GM18499 (cell line): ENCODE measurements around the gene PAPLN.

Experiments used
- ATAC-seq: cut with Tn5 transposase; IDR thresholded peaks from one replicate; pipeline ENCODE4 v1.9.1; 2021; ENCODE audit warnings: moderate number of reproducible peaks; ENCODE audit not compliant: insufficient read depth, unreplicated experiment

PAPLN gene

DNA sequence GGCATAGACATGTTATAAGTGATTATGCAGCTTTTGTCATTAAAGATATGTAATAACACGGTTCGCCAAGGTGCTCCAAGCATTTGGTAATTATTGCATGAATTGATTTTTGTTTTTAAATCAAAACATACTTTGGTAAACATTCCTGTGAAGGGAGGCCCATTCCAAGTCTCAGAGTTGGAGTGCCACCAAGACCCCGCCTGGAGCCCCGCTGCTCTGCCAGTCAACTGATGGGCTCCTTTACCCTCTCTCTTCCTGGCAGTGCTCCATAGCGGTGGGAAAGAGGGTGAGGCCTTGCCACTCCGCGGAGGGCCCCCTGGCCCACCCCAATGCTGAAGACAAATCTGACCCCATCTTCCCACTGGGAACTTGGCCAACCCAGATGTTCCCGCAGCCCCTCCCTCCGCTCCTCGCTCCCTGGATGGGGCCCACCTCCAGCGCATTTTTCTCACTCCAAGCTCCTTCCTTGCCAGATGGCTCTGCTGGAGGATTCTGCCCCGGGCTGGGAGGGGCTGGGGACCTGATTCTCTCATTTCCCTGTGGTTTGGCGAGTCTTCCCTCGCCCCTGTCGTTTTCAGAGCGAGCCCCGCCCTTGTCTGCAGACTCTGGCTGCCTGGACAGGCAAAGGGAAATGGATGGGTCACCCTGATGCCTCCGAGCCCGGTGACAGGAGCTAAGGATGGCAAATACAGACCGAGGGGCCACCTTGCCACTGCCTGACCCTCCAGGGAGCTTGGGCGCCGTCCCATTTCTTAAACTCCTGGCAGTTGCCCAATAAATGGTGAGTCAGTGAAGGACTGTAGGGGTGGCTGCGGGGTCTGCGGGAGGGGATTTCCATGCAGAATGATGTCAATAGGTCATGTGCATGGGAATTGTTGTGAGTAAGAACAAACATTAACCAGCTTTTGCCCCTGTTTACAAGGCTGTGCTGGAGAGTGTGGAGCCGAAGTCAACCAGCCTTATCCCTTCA lies 9.2 kb upstream of the PAPLN start:
- no peak for ATAC-seq

DNA sequence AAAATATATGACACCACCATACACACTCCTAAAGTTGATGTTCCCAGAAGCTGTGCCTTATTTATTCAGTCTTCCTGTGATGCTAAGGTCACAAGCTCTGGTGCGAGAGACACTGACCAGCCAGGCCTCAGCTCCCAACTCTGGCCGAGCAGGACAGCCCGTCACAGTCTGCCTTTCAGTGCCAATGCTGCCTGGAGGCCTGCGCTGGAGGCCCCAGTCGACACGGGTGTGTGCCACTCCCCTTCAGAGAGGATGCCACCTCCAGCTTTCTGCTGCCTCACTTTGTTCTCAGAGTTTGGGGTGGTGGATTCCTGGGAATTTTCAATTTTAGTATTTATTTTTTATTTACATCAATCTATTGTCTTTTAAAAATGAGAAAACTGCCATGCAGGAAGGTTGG lies 7.3 kb upstream of the PAPLN start:
- ATAC-seq: no peak

DNA sequence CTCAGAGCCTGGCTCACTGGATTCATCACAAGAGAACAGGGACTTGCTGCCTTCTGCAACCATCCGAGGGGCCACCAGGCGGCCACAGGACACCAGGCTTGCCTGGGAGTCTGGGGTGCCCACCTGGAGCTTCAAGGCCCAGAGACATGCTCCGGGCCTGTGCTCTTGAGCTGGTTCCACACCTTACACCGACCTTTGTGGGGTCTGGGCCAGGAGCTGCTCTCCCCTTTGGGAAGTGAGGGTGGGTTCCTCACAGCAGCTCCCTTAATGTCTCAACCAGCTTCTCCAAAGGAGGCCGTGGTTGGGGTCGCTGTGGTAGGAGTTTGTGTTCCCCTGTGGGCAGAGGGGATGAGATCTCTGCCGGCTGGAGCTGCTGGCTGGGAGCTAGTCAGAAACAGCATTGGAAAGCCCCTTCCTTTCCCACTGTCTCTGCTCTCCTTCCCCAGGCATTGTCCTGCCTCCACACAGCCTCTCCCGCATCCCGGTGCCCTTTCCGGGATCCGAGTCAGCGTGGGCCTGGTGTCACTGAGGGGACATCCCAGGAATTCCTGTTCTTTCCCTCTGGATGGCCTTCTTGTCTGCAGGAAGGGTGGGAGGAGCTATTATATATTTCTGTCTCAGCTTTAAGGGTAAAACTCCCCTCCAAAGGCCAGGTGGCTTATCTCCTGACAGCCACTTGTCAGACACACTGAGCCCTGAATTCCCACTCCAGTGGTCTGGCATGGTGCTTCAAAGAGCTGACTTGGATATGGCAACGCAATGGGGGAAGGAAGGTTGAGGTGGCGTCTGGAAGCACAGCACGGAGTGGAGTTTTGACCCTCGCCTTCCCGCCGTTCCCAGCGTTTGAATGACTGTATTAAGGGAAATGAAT lies 5.1 kb upstream of the PAPLN start:
- no peak for ATAC-seq

DNA sequence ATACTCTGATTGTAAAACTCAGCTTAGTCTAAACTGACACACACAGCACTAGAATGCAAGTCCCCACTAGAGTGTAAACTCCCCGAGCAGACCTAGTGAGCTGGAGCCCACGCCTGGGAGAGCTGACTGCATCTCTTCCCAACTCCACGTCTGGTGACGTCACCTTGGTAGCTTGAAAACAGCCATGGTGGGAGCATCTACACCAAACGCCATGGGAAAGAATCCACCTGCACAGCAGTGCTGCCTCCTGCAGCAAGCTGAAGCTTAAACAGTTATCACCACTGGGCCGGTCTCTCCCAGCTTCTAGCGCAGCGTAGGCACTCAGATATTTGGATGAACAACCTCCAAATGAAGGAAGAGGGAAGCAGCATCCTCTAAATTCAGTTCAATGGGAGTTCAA lies 4.3 kb upstream of the PAPLN start:
- ATAC-seq: no peak

DNA sequence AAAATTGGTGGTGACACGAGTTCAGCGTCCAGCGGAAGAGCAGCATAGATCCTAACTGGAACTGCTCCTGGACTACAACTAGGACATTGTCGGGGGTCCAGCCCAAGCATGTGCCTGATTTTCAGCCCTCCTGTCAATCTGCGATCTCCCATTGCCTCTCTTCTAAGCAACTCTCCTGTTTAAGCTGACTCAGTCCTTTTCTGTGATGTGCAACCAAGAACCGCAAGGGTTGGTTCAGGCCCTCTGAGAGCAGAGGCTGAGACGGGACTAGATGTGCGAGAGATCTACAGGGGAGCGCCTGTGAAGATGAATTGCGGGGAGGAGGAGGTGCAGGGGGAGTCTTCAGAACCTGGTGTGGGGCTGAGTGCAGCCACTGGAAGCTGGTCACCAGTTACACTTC lies 3.7 kb upstream of the PAPLN start:
- ATAC-seq: no peak

DNA sequence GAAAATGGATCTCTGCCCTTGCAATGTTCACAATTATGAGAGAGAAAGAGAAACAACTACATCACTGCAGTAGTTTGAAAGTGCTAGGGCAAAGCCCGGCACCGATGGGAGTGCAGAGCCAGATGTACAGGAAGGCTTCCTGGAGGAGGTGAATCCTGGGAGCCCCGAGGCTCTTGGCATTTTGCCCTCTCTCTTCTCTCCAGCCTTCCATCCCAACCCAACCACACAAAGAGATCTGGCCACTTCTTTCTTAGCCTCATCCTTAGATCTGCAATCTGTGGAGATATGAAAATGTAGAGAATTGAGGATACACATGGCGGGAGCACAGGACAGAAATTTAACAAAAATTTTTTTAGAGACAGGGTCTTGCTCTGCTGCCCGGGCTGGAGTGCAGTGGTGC lies 3.3 kb upstream of the PAPLN start:
- no peak for ATAC-seq

DNA sequence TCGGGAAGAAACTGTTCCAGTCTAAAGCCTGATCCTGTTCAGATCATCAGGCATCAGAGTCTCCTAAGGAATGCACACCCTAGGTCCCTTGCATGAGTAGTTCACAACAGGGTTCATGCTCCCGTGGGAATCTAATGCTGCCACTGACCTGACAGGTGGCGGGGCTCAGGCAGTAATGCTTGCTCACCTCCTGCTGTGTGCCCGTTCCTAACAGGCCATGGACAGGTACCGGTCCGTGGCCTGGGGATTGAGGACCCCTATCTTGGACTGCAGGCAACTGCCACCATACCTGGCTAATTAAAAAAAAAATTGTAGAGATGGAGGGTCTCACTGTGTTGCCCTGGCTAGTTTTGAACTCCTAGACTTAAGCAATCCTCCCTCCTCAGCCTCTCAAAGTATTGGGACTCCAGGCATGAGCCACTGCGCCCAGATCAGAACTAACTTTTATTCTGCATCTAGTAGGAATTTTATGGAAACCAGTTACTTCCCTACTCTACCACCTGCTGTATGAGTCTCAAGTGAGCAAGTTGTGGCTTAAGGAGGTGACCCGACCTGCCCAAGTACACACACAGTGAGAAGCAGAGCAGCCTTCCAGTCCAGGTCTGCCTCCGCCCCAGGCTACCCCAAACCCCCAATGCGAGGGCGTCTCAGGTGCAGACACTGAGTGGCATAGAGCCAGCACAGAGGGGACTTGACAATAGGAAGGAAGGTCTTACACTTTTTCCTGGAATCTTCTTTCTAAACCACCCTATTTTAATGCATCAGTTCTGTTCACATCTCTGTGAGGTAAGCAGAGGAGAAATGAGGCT lies 2.5 kb upstream of the PAPLN start:
- ATAC-seq: no peak

DNA sequence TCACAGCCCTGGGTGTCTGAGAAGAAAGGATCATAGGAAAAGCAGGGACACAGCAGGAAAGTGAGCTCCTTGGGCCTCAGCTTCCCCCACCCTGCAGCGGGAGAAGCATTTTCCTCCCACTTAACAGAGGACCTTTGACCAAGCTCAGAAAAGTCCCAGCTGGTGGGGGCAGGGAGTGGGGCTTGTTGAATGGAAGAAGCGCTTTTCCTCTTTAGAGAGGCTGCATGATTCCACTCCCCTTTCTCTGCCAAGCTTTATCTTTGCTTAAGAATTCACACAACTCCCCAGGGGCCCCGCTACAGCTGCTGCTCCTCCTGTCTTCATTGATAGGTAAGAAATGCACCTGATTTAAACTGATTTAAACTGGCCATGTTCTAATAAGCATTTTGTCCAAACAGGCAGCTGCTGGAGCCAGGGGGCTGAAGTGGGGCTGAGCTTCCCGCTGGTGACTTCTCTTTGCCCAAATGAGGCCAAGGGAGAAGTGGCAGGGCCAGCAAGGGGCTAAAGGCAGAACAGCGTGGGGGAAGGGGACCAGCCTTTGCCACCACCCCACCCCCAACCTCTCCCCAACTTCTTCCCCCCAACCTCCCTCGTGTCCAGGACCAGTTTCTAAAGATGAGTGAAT lies 1.7 kb upstream of the PAPLN start:
- no peak for ATAC-seq

DNA sequence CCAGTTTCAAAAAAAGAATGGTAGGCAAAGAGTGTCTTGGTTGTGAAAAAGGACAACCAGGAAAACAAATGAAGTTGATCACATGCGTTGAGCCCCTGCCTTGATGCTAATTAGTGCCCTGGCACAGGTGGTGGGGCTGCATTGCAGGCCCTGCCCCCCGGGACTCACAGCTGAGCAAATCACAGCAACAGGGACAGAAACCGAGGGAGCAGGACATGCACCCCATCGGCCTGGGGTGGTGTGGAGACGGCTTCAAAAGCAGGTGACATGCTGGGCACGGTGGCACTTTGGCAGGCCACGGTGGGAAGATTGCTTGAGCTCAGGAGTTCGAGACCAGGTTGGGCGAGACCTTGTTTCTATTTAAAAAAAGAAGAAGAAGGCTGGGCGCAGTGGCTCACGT lies 1.1 kb upstream of the PAPLN start:
- ATAC-seq: no peak

DNA sequence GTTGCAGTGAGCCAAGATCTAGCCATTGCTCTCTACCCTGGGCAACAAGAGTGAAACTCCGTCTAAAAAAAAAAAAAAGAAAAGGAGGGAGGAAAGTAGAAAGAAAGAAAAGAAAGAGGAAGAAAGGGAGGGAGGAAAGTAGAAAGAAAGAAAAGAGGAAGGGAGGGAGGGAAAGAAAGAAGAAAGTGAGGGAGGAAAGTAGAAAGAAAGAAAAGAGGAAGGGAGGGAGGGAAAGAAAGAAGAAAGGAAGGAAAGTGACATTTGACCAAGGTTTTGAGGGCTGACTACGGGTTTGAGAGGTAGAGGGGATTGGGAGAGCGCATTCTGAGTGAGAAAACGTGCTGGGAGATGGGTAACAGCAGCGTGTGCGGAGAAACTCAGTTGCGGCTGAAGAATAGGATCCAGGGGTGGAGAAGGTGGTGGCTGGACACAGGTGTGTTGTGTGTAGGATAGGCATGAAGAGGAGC lies 521 bp upstream of the PAPLN start:
- no peak for ATAC-seq

DNA sequence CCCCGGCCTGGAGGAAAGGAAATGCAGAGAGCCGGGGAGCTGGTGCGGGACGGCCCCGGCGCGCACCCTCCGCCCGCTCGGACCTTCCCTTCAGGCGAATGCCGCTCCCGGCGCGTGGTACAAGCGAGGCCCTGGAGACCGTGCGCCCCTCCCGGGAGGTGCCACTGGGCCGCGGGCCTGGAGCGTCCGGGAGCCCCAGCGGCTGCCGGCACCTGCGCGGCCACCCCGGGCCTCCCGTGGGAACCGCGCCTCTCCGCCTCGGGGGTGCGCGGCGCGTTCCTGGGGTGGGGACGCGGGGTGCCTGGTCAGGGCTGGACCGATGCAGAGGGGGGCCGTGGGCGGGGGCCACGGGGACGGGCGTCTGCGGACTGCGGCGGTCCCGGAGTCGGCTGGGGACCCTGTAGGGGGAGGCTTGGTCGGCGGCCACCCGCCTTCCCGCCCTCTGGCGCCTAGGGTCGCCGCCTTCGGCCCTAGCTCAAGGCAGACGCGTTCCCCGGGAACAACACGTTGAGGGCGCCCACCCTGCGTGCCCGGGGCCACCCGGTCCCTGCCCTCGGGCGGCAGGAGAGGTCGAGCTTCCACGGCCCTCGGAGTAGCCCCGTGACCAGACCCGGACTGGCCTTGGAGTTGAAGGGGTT lies 599 bp downstream of the PAPLN start:
- ATAC-seq: no peak

DNA sequence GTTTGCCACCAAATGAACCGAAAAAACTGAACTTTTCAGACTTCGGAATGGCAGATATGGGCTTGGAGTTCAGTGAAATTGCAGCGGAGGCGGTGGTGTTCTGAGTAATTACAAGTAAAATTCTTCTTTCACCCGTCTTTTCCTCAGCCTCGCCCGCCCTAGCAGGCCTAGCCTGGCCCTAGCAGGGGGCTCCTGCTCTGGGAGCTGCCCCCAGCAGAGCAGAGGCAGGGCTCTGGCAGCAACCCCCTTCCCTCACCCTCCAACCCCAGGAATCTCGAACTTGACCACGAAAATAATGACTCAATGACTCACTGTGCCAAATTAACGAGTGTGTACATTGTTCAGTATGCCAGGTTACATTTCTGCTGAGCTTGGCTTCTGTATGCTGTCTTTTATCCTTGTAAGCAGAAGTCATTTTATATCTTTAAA lies 1.1 kb downstream of the PAPLN start:
- no peak for ATAC-seq

DNA sequence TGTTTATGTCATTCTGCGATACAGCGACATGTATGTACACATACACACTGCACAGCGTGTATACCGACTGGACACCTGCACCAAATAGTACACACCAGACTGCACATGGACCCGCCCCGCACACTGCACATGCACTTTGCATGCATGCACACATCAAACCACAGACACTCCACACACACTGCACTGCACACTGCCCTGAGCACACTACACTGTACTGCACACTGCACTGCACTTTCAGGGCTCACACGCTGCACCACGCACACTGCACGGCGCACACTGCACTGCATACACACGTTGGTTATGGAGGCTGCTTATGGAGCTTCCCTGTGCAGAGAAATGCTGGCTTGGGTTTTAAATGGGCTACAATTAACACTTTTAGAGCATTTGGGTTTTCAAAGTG lies 1.6 kb downstream of the PAPLN start:
- no peak for ATAC-seq

DNA sequence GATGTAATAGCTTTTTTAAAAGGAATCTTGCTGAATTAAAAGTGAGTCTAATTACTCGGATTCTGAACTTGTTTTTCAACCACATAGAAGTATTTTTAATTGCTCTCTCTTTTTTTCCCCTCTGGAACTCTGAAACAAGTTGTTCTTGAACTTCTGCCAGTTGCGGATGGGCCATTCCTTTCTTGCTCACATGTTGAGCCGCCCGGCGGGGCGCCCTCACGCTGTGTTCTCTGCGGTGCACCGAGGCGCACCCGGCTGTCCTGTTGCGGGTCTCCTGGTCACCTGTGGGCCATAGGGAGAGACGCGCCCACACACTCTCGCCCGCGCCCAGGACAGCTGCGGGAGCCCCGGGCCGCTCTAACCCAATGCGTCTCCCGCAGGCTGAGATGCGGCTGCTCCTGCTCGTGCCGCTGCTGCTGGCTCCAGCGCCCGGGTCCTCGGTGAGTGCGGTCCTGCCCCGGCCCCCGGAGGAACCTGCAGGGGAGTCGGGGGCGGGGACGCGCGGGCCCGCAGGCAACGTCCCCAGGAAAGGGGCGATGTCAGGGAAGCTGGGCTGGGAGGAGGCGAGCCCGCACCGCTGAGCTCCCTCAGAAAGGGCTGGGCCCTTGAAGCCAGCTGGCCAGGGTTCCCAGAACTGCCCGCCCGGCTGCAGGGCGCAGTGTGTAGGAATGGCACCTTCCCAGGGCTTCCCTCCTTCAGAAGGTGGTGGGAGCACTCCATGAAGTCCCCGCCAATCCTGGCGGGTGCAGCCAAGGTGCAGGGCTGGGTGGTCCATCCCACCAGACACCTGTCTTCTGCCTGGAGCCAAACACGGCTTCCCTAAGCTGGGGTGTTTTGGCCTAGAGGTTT lies 2.3 kb downstream of the PAPLN start:
- ATAC-seq: no peak

DNA sequence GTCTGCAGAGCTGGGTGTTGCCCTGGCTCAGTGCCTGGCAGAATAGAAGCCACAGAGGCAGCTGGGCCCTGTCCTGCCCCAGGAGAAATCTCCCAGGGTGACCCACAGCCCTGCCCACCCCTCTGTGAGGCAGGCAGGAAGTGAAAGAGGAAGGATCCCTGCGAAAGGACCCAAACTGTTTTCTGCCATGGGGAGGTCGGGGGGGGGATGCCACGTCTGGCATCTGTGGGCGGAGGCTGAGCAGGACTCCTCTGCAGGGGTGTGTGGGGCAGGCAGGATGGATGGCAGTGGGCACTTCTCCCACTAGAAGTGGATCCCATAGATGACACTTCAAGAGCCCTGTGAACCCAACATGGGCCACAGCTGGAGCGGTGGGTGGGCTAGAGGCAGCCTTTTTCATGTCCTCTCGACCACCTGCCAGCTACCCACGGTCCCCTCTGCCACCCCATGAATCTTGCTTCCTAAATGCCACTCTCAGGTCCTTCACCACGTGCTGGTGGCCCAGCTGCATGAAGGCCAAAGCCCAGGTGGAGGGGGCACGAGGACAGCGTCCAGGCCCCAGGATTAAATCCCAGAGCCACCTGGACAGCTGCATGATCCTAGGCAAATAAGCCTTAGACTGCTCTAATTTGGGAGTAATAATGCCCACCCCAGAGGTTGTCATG lies 3.6 kb downstream of the PAPLN start:
- ATAC-seq: no peak

DNA sequence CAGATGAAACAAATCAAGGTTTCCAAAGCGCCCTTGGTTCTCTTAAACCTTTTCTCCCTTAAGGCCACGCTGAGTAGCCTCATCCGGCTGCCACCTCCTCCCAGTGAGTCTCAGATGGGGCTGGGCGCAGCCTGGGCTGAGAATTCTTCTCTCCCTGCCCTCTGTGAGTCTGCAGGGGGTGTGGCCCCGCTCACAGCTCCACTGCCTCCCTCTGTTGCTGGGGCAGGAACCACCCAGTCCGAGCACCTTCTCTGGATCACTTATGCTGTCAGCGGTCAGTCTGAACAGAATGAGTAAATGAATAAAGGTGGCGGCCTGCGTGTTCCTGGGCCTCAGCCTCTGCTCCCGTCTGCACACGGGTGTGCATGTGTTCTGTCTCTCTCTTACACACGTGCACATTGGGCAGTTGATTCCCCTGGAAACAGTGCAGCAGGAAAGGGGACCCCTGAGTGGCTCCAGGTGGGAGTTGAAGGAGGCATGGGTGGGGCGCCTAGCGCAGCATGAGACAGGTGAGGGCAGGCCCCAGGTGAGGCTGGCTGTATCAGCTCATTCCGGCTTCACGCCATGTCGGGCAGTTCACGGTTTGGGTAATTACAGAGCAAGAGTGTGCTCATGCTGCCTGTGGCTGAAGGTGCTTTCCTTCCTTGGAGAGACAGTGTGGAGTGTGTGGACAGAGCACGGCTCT lies 4.3 kb downstream of the PAPLN start:
- no peak for ATAC-seq

DNA sequence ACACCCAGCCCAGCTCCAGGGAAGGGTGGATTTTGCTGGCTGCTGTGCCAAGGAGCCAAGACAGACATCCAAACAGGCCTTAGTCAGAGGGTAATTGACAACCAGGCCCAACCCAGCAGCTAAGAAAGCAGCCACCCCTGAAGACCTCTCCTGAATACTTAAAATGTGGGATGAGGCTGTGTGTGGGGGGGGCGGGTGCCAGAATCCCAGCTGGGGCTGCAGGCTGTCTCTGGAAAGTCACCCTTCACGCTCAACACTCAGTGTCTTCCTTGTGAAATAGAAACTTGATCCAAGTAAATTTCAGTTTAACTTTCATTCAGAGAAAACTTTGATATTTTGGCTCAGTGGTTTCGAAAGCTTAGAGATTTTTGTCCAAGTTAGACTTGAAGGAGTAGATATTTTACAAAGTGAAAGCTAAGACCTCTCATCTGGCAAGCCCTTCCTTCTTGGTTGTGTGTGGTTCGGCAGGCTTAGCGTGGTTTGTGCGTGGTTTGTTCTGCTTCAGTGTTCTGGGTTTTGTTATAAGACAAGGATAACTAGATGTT lies 5.1 kb downstream of the PAPLN start:
- ATAC-seq: no peak
